Raji (cell line): ENCODE results near the gene CYP20A1.
A peak's percentile ranks its signal among the peaks of the same experiment; 100 is the strongest.

Source experiments
- POLR2A ChIP-seq: IDR thresholded peaks from 2 replicates; pipeline ENCODE4 v1.6.1; 2011; ENCODE audit warnings: low read depth, low read length, control low read depth; ENCODE audit not compliant: insufficient read depth

CYP20A1 gene, protein sequence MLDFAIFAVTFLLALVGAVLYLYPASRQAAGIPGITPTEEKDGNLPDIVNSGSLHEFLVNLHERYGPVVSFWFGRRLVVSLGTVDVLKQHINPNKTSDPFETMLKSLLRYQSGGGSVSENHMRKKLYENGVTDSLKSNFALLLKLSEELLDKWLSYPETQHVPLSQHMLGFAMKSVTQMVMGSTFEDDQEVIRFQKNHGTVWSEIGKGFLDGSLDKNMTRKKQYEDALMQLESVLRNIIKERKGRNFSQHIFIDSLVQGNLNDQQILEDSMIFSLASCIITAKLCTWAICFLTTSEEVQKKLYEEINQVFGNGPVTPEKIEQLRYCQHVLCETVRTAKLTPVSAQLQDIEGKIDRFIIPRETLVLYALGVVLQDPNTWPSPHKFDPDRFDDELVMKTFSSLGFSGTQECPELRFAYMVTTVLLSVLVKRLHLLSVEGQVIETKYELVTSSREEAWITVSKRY

DNA sequence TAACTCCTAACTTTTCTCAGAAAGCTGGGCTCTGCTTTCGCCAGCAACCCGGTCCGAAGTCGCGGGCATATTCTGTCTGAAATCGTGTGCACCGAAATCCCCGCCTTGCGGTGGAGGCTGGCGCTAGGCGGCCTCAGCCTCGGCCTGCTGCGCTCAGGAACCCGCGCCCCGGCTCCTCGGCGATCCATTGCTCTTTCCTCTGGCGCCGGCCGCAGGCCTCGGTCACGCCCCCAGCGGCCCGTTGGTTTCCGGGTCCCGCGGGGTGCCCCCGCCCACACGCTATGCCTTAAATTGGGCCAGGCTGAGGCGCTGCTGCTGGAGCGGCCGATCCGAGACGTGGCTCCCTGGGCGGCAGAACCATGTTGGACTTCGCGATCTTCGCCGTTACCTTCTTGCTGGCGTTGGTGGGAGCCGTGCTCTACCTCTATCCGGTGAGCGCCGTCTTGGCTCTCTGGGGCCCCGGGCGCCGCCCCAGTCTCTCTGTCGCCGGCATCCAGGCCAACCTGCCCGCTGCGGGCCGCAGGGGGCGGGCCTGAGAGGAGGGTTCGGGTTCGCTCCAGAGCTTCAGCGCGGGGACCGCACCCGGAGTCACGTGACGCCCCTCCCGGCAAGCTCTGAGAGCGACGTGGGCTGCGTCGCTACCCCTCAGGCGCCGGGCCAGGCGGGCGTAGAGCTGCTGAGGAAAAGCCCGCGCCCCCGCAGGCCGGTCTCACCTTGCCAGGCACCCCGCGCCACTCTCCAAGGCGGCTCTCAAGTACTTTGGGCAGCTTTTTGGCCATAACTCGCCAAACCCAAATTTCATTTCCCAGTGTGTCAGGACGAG lies at the start of gene CYP20A1:
Gene CYP20A1 (plus strand): TSS at position 315 of the 823 bp plus-strand sequence. CDS start 45 bp downstream, at position 360.
- peak; percentile 86 for TF ChIP-seq POLR2A

DNA sequence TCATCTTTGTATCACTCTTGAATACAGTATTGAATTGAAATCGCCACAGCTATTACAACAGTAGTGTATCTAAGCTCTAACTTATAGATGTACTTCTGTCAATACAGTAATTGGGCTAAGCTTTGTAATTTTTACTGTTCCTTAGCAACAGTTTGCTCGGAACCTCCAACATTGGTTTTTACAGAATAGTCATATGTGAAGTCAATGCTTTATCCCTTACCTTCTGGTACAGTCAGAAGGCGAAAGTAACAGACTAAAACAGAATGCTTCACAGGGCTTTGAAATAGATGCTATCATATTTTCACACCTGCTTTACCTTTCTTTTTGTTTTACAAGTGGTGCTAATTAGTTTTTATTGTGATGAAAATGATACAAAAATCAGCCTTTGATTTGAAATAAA lies 46.9 kb upstream of the CYP20A1 start:
- no peak for TF ChIP-seq POLR2A

DNA sequence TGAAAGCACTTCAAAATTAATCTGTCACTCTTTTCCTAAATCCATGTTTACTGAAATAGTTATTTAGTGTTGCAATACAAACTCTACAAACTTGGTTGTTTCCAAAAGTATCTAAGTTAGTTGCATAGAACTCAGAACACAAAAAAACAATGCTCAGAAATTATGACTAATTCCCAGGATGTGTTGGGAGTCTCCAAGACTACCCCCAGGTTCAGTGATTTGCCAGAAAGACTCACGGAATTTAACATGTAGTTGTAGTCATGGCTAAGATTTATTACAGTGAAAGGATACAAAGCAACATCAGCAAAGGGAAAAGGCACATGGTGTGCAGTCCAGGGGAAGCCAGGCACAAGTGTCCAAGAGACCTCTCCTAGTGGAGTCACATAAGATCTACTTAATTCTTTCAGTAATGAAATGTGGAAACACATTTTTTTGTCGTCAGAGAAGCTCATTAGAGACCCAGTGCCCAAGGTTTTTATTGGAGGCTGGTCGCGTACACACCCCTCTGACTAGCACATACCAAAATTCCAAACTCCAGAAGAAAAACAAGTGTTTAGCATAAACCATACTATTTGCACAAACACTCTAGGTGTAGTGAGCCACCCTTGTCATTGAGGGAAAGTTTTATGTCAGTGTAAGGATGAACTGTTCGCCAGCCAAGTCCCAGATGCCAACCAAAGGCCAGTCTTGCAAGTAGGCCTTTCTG lies 43.3 kb upstream of the CYP20A1 start:
- no peak for TF ChIP-seq POLR2A

- TF ChIP-seq POLR2A: no peak
Observed at GRCh38 chr2:203200866-203201265, 38.0 kb upstream of the CYP20A1 start.

DNA sequence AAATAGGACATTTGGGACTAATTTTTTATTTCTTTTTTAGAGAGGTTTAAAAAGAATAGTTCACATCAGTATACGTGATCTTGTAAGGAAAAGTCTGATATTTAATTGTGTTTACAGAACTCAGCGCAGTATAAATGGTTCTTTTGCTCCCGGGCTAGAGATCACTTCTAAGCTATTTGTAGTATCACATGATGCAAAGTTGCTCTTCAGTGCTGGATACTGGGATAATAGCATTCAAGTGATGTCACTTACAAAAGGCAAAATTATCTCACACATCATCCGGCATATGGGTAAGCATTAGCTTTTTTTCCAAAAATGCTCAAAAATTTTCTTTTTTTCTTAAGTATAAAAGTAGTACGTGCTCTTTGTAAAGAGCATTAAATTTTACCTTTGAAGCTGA lies 37.4 kb upstream of the CYP20A1 start:
- no peak for TF ChIP-seq POLR2A

GRCh38 chr2:203209538-203209937 lies 29.3 kb upstream of the CYP20A1 start:
- TF ChIP-seq POLR2A: no peak

- no peak for TF ChIP-seq POLR2A
Observed at GRCh38 chr2:203225423-203226039, 13.3 kb upstream of the CYP20A1 start.

DNA sequence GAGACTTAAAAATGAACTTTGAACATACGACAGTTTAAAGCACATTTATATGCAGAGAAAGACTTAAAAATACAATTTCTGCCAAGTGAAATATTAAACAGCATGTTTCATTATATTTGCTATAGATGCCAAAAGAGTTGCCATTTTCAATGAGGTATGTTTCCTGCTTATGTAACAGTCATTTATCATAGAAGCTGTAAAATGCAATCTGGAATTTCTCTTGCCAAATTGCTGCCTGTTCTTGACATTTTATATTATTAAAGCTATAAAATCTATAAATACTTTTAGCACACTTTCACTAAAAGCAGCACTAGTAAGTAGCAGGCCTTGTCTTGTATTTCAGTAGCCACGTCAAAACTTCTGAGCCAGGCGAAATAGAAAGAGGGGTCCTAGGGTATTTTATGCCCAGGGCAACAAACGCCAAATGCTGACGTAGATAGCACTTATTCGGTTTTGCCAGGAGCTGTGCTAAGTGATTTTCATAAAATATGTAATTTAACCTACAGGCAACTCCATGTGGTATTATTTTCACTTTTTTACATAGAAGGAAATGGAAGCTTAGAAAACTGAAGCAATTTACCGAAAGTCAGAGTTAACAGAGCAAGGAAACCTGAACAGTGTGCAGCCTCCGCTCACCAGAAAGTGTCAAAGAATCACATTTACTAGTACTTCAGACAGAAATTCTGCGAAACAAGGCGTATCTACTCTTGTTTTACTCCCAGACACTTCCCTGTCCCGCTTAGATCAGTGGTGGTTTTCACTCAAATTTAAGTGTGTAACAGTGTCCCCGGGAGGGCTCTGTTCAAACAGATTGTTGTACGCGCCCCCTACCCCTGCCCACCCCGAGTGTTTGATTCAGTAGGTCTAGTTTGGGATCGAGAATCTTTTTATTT lies 1.2 kb upstream of the CYP20A1 start:
- no peak for TF ChIP-seq POLR2A

DNA sequence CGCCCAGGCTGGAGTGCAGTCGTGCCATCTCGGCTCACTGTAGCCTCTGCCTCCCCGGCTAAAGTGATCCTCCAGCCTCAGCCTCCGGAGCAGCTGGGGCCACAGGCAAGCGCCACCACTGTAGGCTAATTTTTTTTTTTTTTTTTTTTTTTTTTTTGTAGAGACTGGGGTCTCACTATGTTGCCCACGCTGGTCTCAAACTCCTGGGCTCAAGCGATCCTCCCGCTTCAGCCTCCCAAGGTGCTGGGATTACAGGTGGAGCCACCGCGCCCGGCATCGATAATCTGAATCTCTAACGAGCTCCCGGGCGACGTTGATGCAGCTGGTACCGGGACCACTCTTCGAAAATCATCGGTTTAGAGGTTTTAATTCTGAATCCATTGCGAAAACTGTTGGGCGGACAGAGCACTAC lies 520 bp upstream of the CYP20A1 start:
- no peak for TF ChIP-seq POLR2A

DNA sequence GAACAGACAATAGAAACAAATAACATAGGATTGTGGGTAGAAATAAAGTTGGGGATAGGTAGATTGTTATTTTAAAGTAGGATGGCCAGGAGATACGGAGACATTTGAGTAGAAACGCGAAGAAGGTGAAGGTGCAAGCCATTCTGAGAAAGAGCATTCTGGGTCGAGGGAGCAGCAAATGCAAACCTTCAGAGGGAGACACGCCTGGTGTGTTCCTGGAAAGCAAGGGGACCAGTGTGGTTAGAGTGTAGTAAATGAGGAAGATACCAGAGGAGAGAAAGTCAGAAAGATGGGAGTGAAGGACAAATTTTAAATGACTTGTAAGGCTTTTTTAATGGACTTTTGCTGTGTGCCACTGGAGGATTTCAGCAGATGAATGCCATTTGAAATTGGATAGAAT lies 1.7 kb downstream of the CYP20A1 start:
- TF ChIP-seq POLR2A: no peak

DNA sequence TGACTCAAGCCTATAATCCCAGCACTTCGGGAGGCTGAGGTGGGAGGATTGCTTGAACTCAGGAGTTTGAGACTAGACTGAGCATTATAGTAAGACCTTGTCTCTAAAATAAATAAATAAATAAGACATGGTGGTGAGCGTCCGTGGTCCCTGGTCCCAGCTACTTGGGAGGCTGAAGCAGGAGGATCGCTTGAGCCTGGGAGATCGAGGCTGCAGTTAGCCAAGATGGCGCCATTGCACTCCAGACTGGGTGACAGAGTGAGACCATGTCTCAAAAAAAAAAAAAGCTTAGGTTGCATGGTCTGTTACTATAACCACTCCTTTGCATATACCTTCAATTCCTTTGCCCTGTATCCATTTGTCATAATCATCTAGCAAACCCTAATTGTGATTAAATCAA lies 3.7 kb downstream of the CYP20A1 start:
- TF ChIP-seq POLR2A: no peak

GRCh38 chr2:203246646-203247045 lies 7.8 kb downstream of the CYP20A1 start:
- TF ChIP-seq POLR2A: no peak

GRCh38 chr2:203252818-203253217 lies 14.0 kb downstream of the CYP20A1 start:
- no peak for TF ChIP-seq POLR2A

GRCh38 chr2:203261326-203262159 lies 22.7 kb downstream of the CYP20A1 start:
- no peak for TF ChIP-seq POLR2A

DNA sequence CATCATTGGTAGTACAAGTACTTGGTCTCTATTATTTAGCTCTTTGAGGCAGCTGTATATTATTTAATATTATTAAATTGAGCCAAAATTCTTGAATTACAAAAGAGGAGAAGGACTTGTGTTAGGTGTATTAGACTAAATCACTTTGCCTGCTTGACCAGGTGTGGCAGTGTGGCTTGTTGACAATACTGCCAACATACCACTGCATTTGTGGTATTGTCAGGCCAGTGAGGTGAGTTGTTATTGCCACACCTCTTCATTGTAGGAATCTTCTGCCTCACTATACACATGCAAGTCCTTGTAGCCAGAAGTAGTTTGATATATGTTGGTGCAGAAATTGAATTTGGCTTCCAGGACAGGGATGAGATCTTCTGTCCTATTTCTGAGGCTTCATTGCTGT lies 40.5 kb downstream of the CYP20A1 start:
- TF ChIP-seq POLR2A: no peak
